ENCODE data around the gene KLK5. TPM values are rescaled to one million over a fixed set of nuclear protein-coding genes. Genes with fewer than 3 reads are reported as not detected.

KLK5 gene
- total and polyA plus RNA-seq, 9 donors, result 0.17 to 2.3 (median 0.41) TPM; not detected in 6

DNA sequence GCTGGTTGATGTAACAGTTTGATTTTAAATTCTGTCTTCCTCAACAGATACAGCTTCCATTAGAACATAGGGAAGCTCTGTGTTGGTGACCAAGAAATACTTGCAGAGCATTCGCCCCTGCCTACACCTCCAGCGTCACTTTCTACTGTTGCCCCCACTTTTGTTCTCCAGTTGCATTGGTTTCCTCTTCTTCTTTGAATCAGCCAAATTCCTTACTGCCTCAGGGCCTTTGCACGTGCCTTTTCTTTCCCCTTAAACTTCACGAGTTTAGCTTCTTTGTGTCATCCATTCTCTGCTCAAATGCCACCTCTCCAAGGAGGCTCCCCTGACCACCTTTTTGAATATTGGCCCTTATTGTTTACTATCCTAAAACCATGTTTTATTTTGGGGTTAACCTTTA, 5.7 kb downstream of the KLK5 start:
- no peaks in the 10 kb centered on the region for H3K9me3 ChIP-seq
- no peaks in the 10 kb centered on the region for H3K27me3 ChIP-seq
- H3K4me3 ChIP-seq, result no peak overlapping the region
- 72 to 84% (median 79%) methylated on average over 4 of the region's 4 CpGs for WGBS, 3 donors
- H3K4me1 ChIP-seq (ENCODE audit: insufficient read depth), result no peaks in the 10 kb centered on the region
- H3K27ac ChIP-seq, result no peak overlapping the region
- TF ChIP-seq, protein P1, sequence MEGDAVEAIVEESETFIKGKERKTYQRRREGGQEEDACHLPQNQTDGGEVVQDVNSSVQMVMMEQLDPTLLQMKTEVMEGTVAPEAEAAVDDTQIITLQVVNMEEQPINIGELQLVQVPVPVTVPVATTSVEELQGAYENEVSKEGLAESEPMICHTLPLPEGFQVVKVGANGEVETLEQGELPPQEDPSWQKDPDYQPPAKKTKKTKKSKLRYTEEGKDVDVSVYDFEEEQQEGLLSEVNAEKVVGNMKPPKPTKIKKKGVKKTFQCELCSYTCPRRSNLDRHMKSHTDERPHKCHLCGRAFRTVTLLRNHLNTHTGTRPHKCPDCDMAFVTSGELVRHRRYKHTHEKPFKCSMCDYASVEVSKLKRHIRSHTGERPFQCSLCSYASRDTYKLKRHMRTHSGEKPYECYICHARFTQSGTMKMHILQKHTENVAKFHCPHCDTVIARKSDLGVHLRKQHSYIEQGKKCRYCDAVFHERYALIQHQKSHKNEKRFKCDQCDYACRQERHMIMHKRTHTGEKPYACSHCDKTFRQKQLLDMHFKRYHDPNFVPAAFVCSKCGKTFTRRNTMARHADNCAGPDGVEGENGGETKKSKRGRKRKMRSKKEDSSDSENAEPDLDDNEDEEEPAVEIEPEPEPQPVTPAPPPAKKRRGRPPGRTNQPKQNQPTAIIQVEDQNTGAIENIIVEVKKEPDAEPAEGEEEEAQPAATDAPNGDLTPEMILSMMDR (IDR thresholded peaks at IDR 0.05), result no peak
- TF ChIP-seq POLR2A (IDR thresholded peaks at IDR 0.05) (no peak), EP300 (IDR thresholded peaks at IDR 0.05) (no peak)
- intact Hi-C loops (cut with DNase I), result no loop called here
- H3K36me3 ChIP-seq, result no peaks in the 10 kb centered on the region
- no peak for DNase-seq

DNA sequence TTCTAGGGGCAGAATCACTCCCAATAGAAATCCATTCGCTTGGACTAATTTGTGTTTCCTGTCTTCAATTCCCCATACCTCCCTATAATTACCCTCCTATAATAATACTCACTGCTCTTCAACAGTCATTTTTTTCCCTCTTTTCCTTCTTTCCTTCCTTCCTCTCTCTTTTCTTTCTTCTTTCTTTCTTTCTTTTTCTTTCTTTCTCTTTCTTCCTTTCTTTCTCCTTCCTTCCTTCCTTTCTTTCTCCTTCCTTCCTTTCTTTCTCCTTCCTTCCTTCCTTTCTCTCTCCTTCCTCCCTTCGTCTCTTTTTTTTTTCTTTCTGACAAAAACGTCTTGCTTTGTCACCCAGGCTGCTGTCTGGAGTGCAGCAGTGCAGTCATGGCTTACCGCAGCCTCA, 8.0 kb downstream of the KLK5 start:
- no peak for DNase-seq
- no peaks in the 10 kb centered on the region for H3K27me3 ChIP-seq
- no peaks in the 10 kb centered on the region for H3K9me3 ChIP-seq
- TF ChIP-seq EP300 (IDR thresholded peaks at IDR 0.05) (no peak), POLR2A (IDR thresholded peaks at IDR 0.05) (no peak)
- TF ChIP-seq, protein P1 (IDR thresholded peaks at IDR 0.05), result no peak
- no peaks in the 10 kb centered on the region for H3K36me3 ChIP-seq
- WGBS, 3 donors, result 65 to 73% (median 66%) methylated on average over 4 of the region's 4 CpGs
- H3K27ac ChIP-seq, result no peak overlapping the region
- no peak overlapping the region for H3K4me3 ChIP-seq
- intact Hi-C loops (cut with DNase I), result no loop called here
- no peaks in the 10 kb centered on the region for H3K4me1 ChIP-seq (ENCODE audit: insufficient read depth)

DNA sequence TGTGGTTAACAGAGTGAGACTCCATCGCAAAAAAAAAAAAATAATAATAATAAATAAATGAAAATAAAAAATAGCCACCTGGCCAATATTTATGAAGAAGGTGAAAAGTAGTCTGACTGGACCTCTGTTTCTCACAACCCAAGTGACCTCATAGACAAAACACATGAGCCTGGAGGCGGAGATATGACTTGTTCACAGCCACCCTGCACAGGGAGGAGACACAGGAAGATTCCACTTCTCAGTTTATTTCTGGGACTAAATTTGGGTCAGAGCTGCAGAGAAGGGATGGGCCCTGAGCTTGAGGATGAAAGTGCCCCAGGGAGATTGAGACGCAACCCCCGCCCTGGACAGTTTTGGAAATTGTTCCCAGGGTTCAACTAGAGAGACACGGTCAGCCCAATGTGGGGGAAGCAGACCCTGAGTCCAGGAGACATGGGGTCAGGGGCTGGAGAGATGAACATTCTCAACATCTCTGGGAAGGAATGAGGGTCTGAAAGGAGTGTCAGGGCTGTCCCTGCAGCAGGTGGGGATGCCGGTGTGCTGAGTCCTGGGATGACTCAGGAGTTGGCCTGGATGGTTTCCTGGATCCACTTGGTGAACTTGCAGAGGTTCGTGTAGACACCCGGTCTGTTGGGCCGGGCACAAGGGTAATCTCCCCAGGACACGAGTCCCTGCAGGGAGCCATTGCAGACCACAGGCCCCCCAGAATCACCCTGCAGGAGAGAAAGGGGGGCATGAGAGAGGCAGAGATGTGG, 9.6 kb downstream of the KLK5 start:
- 76 to 83% (median 77%) methylated on average over 10 of the region's 10 CpGs for WGBS, 3 donors
- no peaks in the 10 kb centered on the region for H3K4me1 ChIP-seq (ENCODE audit: insufficient read depth)
- intact Hi-C loops (cut with DNase I), result no loop called here
- H3K9me3 ChIP-seq, result no peaks in the 10 kb centered on the region
- no peak overlapping the region for H3K4me3 ChIP-seq
- H3K27me3 ChIP-seq, result no peaks in the 10 kb centered on the region
- no peaks in the 10 kb centered on the region for H3K36me3 ChIP-seq
- no peak for TF ChIP-seq POLR2A (IDR thresholded peaks at IDR 0.05)
- TF ChIP-seq EP300 (IDR thresholded peaks at IDR 0.05), result no peak
- TF ChIP-seq, protein P1 (IDR thresholded peaks at IDR 0.05), result no peak
- DNase-seq, result no peak
- H3K27ac ChIP-seq, result no peak overlapping the region

DNA sequence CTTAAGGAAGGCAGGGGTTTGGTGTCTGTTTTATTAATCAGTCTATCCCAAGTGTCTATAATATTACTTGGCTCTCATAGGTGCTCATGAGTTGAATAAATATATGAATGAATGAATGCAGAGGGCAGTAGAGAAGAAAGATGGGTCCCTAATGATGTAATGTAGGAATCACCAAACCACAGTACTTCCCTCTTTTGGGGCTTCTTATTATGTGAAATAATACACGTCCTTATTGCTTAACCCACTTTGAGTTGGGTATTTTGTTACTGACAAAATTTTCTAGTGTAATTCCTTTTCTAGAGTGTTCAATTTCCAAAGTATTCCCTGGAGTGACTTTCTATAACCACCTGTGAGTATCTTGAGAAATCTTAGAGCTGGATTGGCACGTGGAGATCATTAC, 13.2 kb downstream of the KLK5 start:
- H3K9me3 ChIP-seq, result no peaks in the 10 kb centered on the region
- no peaks in the 10 kb centered on the region for H3K4me1 ChIP-seq (ENCODE audit: insufficient read depth)
- 70 to 77% (median 75%) methylated on average over 2 of the region's 2 CpGs for WGBS, 3 donors
- no peak overlapping the region for H3K4me3 ChIP-seq
- DNase-seq, result no peak
- intact Hi-C loops (cut with DNase I), result loop anchor here in 1 of 4 donors (10.0 kb wide), 2 partner anchors 155 to 235 kb away; no protein-coding TSS in a partner anchor
- no peak for TF ChIP-seq EP300 (IDR thresholded peaks at IDR 0.05)
- TF ChIP-seq, protein P1 (IDR thresholded peaks at IDR 0.05), result no peak
- no peak for TF ChIP-seq POLR2A (IDR thresholded peaks at IDR 0.05)
- no peaks in the 10 kb centered on the region for H3K27me3 ChIP-seq
- H3K36me3 ChIP-seq, result no peaks in the 10 kb centered on the region
- H3K27ac ChIP-seq, result no peak overlapping the region
